Loucy (cell line): ENCODE results near the gene BCAT1.

ENCODE experiments used
- H2AFZ ChIP-seq: fragments of 200-600 bp; sonication (generic); 2 replicates; pipeline ENCODE4 v1.6.0; 2016; ENCODE audit warnings: antibody characterized with exemption, mild to moderate bottlenecking, low read length, moderate library complexity
- H3F3A ChIP-seq: fragments of 200-600 bp; 2 replicates; pipeline ENCODE4 v1.6.0; 2016; ENCODE audit warnings: antibody characterized with exemption, low read depth, mild to moderate bottlenecking
- H3K27me3 ChIP-seq: fragments of 200-600 bp; sonication (generic); 2 replicates; pipeline ENCODE4 v1.6.1; 2014; ENCODE audit warnings: low read length, mild to moderate bottlenecking; ENCODE audit not compliant: insufficient read depth, poor library complexity, severe bottlenecking
- H3K36me3 ChIP-seq: fragments of 200-600 bp; sonication (generic); 2 replicates; pipeline ENCODE4 v1.6.1; 2016; ENCODE audit warnings: low read length; ENCODE audit not compliant: insufficient read depth
- H3K4me1 ChIP-seq: fragments of 200-600 bp; sonication (generic); 2 replicates; pipeline ENCODE4 v1.5.1; 2014; ENCODE audit warnings: low read length, mild to moderate bottlenecking; ENCODE audit not compliant: insufficient read depth, poor library complexity, severe bottlenecking
- H3K4me2 ChIP-seq: fragments of 200-600 bp; sonication (generic); 2 replicates; pipeline ENCODE4 v1.6.0; 2014; ENCODE audit warnings: antibody characterized with exemption, low read length, low read depth, mild to moderate bottlenecking; ENCODE audit not compliant: poor library complexity, severe bottlenecking
- H3K4me3 ChIP-seq: fragments of 200-600 bp; sonication (generic); 2 replicates; pipeline ENCODE4 v1.5.1; 2014; ENCODE audit warnings: low read length, mild to moderate bottlenecking, mixed read lengths; ENCODE audit not compliant: poor library complexity, severe bottlenecking
- H3K79me2 ChIP-seq: fragments of 200-600 bp; sonication (generic); 2 replicates; pipeline ENCODE4 v1.6.1; 2014; ENCODE audit warnings: low read length; ENCODE audit not compliant: insufficient read depth
- H3K9ac ChIP-seq: fragments of 200-600 bp; sonication (generic); 2 replicates; pipeline ENCODE4 v1.6.0; 2014; ENCODE audit warnings: mild to moderate bottlenecking, low read depth, low read length, moderate library complexity; ENCODE audit not compliant: poor library complexity, severe bottlenecking
- H3K9me2 ChIP-seq: fragments of 200-600 bp; sonication (generic); replicated peaks from 2 replicates; pipeline ENCODE4 v1.6.1; 2016; ENCODE audit warnings: low read depth, low read length, mixed read lengths
- H3K9me3 ChIP-seq: fragments of 200-600 bp; sonication (generic); 2 replicates; pipeline ENCODE4 v1.6.1; 2014; ENCODE audit warnings: mild to moderate bottlenecking, antibody characterized with exemption, low read length, low read depth; ENCODE audit not compliant: insufficient read depth
- H4K20me1 ChIP-seq: fragments of 200-600 bp; sonication (generic); 2 replicates; pipeline ENCODE4 v1.6.0; 2014; ENCODE audit warnings: antibody characterized with exemption, low read length, mild to moderate bottlenecking; ENCODE audit not compliant: insufficient read depth, poor library complexity, severe bottlenecking
- EZH2phosphoT487 ChIP-seq: fragments of 200-600 bp; IDR thresholded peaks from 2 replicates; pipeline ENCODE4 v1.6.1; 2018; ENCODE audit warnings: antibody characterized with exemption, mild to moderate bottlenecking, moderate library complexity, borderline replicate concordance
- TF ChIP-seq, protein P1 (sequence below): fragments of 200-600 bp; sonication (generic); conservative IDR thresholded peaks from 2 replicates; pipeline ENCODE4 v1.5.1; 2014; ENCODE audit warnings: mild to moderate bottlenecking, antibody characterized with exemption, low read length

BCAT1 gene

DNA sequence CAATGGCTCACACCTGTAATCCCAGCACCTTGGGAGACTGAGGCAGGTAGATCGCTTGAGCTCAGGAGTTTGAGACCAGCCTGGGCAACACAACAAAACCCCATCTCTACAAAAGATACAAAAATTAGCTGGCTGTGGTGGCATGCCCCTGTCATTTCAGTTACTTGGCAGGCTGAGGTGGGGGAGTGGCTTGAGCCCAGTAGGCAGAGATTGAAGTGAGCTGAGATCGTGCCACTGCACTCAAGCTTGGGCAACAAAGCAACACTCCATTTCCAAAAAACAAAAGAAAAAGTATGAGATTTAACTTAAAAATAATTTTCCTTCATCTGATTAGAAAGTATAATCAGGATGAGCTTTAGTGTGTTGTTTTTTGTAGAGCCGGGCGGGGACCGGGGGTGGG, 47.9 kb upstream of the BCAT1 start:
- Histone ChIP-seq H3K79me2 (no peaks in the 10 kb centered on the region), H3K9ac (no peak overlapping the region), H4K20me1 (no peaks in the 10 kb centered on the region), H3K4me1 (peaks cover 14% of the 10 kb centered on the region), H3K4me3 (no peak overlapping the region), H3K36me3 (no peaks in the 10 kb centered on the region), H3K27me3 (no peaks in the 10 kb centered on the region), H3K4me2 (no peak overlapping the region), H3F3A (0 out of 2 replicates have a peak, but pooled peaks cover 3% of the 10 kb centered on the region), H2AFZ (no peak overlapping the region), H3K9me2 (no peaks in the 10 kb centered on the region), H3K9me3 (no peaks in the 10 kb centered on the region)
- TF ChIP-seq, protein P1, sequence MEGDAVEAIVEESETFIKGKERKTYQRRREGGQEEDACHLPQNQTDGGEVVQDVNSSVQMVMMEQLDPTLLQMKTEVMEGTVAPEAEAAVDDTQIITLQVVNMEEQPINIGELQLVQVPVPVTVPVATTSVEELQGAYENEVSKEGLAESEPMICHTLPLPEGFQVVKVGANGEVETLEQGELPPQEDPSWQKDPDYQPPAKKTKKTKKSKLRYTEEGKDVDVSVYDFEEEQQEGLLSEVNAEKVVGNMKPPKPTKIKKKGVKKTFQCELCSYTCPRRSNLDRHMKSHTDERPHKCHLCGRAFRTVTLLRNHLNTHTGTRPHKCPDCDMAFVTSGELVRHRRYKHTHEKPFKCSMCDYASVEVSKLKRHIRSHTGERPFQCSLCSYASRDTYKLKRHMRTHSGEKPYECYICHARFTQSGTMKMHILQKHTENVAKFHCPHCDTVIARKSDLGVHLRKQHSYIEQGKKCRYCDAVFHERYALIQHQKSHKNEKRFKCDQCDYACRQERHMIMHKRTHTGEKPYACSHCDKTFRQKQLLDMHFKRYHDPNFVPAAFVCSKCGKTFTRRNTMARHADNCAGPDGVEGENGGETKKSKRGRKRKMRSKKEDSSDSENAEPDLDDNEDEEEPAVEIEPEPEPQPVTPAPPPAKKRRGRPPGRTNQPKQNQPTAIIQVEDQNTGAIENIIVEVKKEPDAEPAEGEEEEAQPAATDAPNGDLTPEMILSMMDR: no peak
- no peak for TF ChIP-seq EZH2phosphoT487

DNA sequence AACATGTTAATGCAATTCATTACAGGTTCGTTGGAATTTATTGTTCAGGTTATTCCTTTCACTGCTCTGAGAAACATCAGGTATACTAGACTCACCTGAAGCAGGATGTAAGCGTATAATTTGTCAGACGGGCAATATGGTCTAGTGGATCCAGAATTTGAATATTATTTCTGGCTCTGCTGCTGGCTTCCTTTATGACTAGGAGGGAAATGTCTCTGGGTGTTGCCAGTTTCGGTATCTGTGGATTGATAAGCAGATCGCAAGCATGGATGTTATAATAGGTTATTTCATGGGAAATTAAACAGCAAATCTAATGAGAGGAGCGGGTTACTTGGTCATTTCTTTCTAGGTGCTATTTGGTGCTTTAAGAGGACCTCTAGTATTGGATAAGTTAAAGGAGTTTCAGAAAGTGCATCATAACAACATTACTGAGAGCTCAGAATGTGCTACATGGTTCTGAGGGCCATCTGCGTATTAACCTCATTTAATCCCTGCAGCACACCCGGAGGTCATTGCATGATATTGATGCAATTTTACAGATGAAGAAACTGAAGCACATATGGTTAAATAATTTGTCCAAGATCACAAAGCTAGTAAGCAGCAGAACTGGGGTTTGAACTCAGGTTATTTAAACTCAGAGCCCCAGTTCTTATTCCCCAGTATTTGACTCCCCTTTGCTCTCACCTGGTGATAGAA, 47.3 kb upstream of the BCAT1 start:
- Histone ChIP-seq H3K9me2 (no peaks in the 10 kb centered on the region), H3K36me3 (no peaks in the 10 kb centered on the region), H3K79me2 (no peaks in the 10 kb centered on the region), H3K9me3 (no peaks in the 10 kb centered on the region), H3F3A (0 out of 2 replicates have a peak, but pooled peaks cover 3% of the 10 kb centered on the region), H3K4me3 (no peak overlapping the region), H3K4me1 (peaks cover 14% of the 10 kb centered on the region), H4K20me1 (no peaks in the 10 kb centered on the region), H3K9ac (no peak overlapping the region), H3K4me2 (no peak overlapping the region), H2AFZ (no peak overlapping the region), H3K27me3 (no peaks in the 10 kb centered on the region)
- TF ChIP-seq, protein P1: peak; percentile 33
- no peak for TF ChIP-seq EZH2phosphoT487

DNA sequence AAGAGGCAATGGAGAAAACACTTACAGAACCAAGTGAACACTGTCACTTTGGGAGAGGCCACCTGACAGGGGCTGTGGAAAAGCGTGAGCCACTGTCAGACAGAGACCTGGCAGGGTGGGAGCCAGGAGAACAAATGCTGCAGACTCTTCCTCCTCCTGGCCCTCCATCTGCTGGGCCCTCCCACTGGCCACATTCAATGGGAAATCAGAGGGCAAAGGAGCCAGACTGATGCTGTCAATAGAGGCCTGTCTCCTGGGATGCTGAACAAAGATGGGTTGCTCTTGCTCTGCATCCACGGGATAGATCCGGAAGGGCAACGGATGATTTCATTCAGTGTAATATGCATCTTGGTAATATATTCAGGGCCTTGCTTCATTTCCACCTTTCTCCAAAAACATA, 44.9 kb upstream of the BCAT1 start:
- Histone ChIP-seq H2AFZ (peak overlapping the region; percentile 45; the same call in 1 of the 2 replicates), H3K36me3 (no peaks in the 10 kb centered on the region), H3K79me2 (no peaks in the 10 kb centered on the region), H3K4me3 (no peak overlapping the region), H3K9me3 (no peaks in the 10 kb centered on the region), H3K9me2 (no peaks in the 10 kb centered on the region), H4K20me1 (no peaks in the 10 kb centered on the region), H3K4me2 (no peak overlapping the region), H3F3A (0 out of 2 replicates have a peak, but pooled peaks cover 3% of the 10 kb centered on the region), H3K9ac (no peak overlapping the region), H3K4me1 (peaks cover 14% of the 10 kb centered on the region), H3K27me3 (no peaks in the 10 kb centered on the region)
- TF ChIP-seq, protein P1: no peak
- TF ChIP-seq EZH2phosphoT487: no peak
